IPS-20b (cell line): ENCODE data around the gene CENPN.

Experiments
- H3K27ac ChIP-seq: one replicate; pipeline ENCODE4 v1.5.1; 2013; ENCODE audit warnings: low read length
- H3K27me3 ChIP-seq: 2 replicates; pipeline ENCODE4 v1.6.1; 2013; ENCODE audit warnings: mild to moderate bottlenecking, low read length, inconsistent platforms; ENCODE audit not compliant: insufficient read depth
- H3K36me3 ChIP-seq: 2 replicates; pipeline ENCODE4 v1.6.1; 2013; ENCODE audit warnings: low read depth, mild to moderate bottlenecking, inconsistent platforms, low read length, moderate library complexity; ENCODE audit not compliant: insufficient read depth
- H3K4me1 ChIP-seq: 2 replicates; pipeline ENCODE4 v1.6.1; 2013; ENCODE audit warnings: mild to moderate bottlenecking, control low read depth, inconsistent platforms, low read length, moderate library complexity; ENCODE audit not compliant: insufficient read depth
- H3K4me3 ChIP-seq: 2 replicates; pipeline ENCODE4 v1.5.1; 2013; ENCODE audit warnings: mild to moderate bottlenecking, low read length, inconsistent platforms
- H3K9ac ChIP-seq: 2 replicates; pipeline ENCODE4 v1.6.1; 2013; ENCODE audit warnings: low read depth, mild to moderate bottlenecking, inconsistent platforms, low read length, moderate library complexity
- H3K9me3 ChIP-seq: 2 replicates; pipeline ENCODE4 v1.6.1; 2013; ENCODE audit warnings: mild to moderate bottlenecking, low read depth, low read length, inconsistent platforms; ENCODE audit not compliant: insufficient read depth

CENPN gene

GRCh38 chr16:80992676-80993293, 14.2 kb upstream of the CENPN start:
- H3K9me3 ChIP-seq: no peaks in the 10 kb centered on the region
- H3K9ac ChIP-seq: no peak overlapping the region
- peaks cover 8% of the 10 kb centered on the region; the same call in 1 of the 2 replicates for H3K4me1 ChIP-seq
- H3K4me3 ChIP-seq: no peak overlapping the region
- H3K27me3 ChIP-seq: peaks cover 5% of the 10 kb centered on the region; the same call in 1 of the 2 replicates
- H3K27ac ChIP-seq: no peak overlapping the region
- peaks cover 11% of the 10 kb centered on the region; the same call in 1 of the 2 replicates for H3K36me3 ChIP-seq

GRCh38 chr16:80993307-80993706, 13.7 kb upstream of the CENPN start:
- no peak overlapping the region for H3K27ac ChIP-seq
- H3K27me3 ChIP-seq: peaks cover 2% of the 10 kb centered on the region; the same call in 1 of the 2 replicates
- no peak overlapping the region for H3K4me3 ChIP-seq
- peaks cover 11% of the 10 kb centered on the region; the same call in 1 of the 2 replicates for H3K36me3 ChIP-seq
- H3K9me3 ChIP-seq: no peaks in the 10 kb centered on the region
- no peak overlapping the region for H3K9ac ChIP-seq
- H3K4me1 ChIP-seq: peaks cover 2% of the 10 kb centered on the region; the same call in 1 of the 2 replicates

- Histone ChIP-seq H3K27me3 (no peaks in the 10 kb centered on the region; the same call in 1 of the 2 replicates), H3K27ac (no peak overlapping the region), H3K9me3 (no peaks in the 10 kb centered on the region), H3K9ac (no peak overlapping the region), H3K4me3 (no peak overlapping the region), H3K36me3 (peaks cover 11% of the 10 kb centered on the region; the same call in 1 of the 2 replicates), H3K4me1 (no peaks in the 10 kb centered on the region; the same call in 1 of the 2 replicates)
These were observed 13.2 kb upstream of the CENPN start for GRCh38 chr16:80993834-80994233.

- H3K9ac ChIP-seq: no peak overlapping the region
- H3K4me3 ChIP-seq: no peak overlapping the region
- H3K4me1 ChIP-seq: no peaks in the 10 kb centered on the region
- H3K27me3 ChIP-seq: no peaks in the 10 kb centered on the region
- H3K27ac ChIP-seq: no peak overlapping the region
- H3K36me3 ChIP-seq: peaks cover 11% of the 10 kb centered on the region; the same call in 1 of the 2 replicates
- no peaks in the 10 kb centered on the region for H3K9me3 ChIP-seq
These were observed 12.6 kb upstream of the CENPN start for GRCh38 chr16:80994451-80994850.

- Histone ChIP-seq H3K27me3 (no peaks in the 10 kb centered on the region), H3K9ac (no peak overlapping the region), H3K4me3 (no peak overlapping the region), H3K9me3 (no peaks in the 10 kb centered on the region), H3K36me3 (peaks cover 4% of the 10 kb centered on the region; the same call in 1 of the 2 replicates), H3K4me1 (no peaks in the 10 kb centered on the region), H3K27ac (no peak overlapping the region)
These were observed 10.3 kb upstream of the CENPN start for GRCh38 chr16:80996688-80997138.

- Histone ChIP-seq H3K4me3 (no peak overlapping the region), H3K27ac (no peak overlapping the region)
These were observed 9.7 kb upstream of the CENPN start for GRCh38 chr16:80997139-80997798.

GRCh38 chr16:80997964-80998620, 8.9 kb upstream of the CENPN start:
- Histone ChIP-seq H3K36me3 (no peaks in the 10 kb centered on the region), H3K9me3 (no peaks in the 10 kb centered on the region), H3K9ac (no peak overlapping the region), H3K27ac (no peak overlapping the region), H3K27me3 (no peaks in the 10 kb centered on the region), H3K4me1 (no peaks in the 10 kb centered on the region), H3K4me3 (no peak overlapping the region)

More at GRCh38 chr16:80997139-80997798, 9.7 kb upstream of the CENPN start:
- no peak overlapping the region for H3K9ac ChIP-seq
- H3K27me3 ChIP-seq: no peaks in the 10 kb centered on the region
- H3K4me1 ChIP-seq: no peaks in the 10 kb centered on the region
- no peaks in the 10 kb centered on the region for H3K36me3 ChIP-seq
- no peaks in the 10 kb centered on the region for H3K9me3 ChIP-seq

- H3K27me3 ChIP-seq: no peaks in the 10 kb centered on the region
- no peak overlapping the region for H3K9ac ChIP-seq
- no peaks in the 10 kb centered on the region for H3K36me3 ChIP-seq
- H3K4me3 ChIP-seq: no peak overlapping the region
- H3K27ac ChIP-seq: no peak overlapping the region
- no peaks in the 10 kb centered on the region for H3K9me3 ChIP-seq
- peaks cover 7% of the 10 kb centered on the region; the same call in 1 of the 2 replicates for H3K4me1 ChIP-seq
These were observed 6.1 kb upstream of the CENPN start for GRCh38 chr16:81000873-81001272.

GRCh38 chr16:81001330-81001729, 5.7 kb upstream of the CENPN start:
- Histone ChIP-seq H3K4me1 (peaks cover 7% of the 10 kb centered on the region; the same call in 1 of the 2 replicates), H3K27ac (no peak overlapping the region), H3K4me3 (no peak overlapping the region), H3K27me3 (no peaks in the 10 kb centered on the region), H3K36me3 (no peaks in the 10 kb centered on the region), H3K9me3 (no peaks in the 10 kb centered on the region), H3K9ac (no peak overlapping the region)

GRCh38 chr16:81003064-81003463, 4.0 kb upstream of the CENPN start:
- Histone ChIP-seq H3K4me3 (no peak overlapping the region), H3K27me3 (no peaks in the 10 kb centered on the region), H3K9ac (no peak overlapping the region), H3K36me3 (no peaks in the 10 kb centered on the region), H3K4me1 (peaks cover 7% of the 10 kb centered on the region; the same call in 1 of the 2 replicates), H3K27ac (no peak overlapping the region), H3K9me3 (no peaks in the 10 kb centered on the region)

- H3K27me3 ChIP-seq: no peaks in the 10 kb centered on the region
- H3K27ac ChIP-seq: no peak overlapping the region
These were observed 3.2 kb upstream of the CENPN start for GRCh38 chr16:81003610-81004460.

More at GRCh38 chr16:81003610-81004460, 3.2 kb upstream of the CENPN start:
- Histone ChIP-seq H3K36me3 (no peaks in the 10 kb centered on the region), H3K9me3 (no peaks in the 10 kb centered on the region), H3K4me1 (peaks cover 7% of the 10 kb centered on the region; the same call in 1 of the 2 replicates), H3K4me3 (no peak overlapping the region), H3K9ac (no peak overlapping the region)
